K562 (cell line): Measurements from ENCODE around the gene HYAL3. TPM values are rescaled to one million over a fixed set of nuclear protein-coding genes. Genes with fewer than 3 reads are reported as not detected.
A peak's percentile ranks its signal among the peaks of the same experiment; 100 is the strongest.

ENCODE experiments used
- ATAC-seq: fragments of 200-7000 bp; cut with Tn5 transposase; 3 replicates; pipeline ENCODE4 v1.9.1; 2020; ENCODE audit warnings: moderate library complexity
- BruUV-seq: library from RNA; stranded (reverse); fragments of 400-500 nt; replicated peaks from 2 replicates; lab custom pipeline; 2021; lab: Mats Ljungman, UMichigan
- CTCF ChIA-PET: fragments of 300-600 bp; formaldehyde crosslinking; extraction: SDS; loops from one replicate; lab custom pipeline; 2021; ENCODE audit warnings: low intra/inter-chr PET ratio; lab: Yijun Ruan, JAX
- POLR2A ChIA-PET: fragments of 300-600, 350-650 bp; sonication (Branson Sonifier 250); formaldehyde crosslinking; extraction: SDS; loops from one replicate; lab custom pipeline; 2021; ENCODE audit warnings: antibody characterized with exemption, inconsistent platforms; lab: Yijun Ruan, JAX
- DNase-seq, 4 experiments: peaks; one replicate each; pipeline versions ENCODE4 v3.0.0 to v3.0.0-alpha.2; 2011 to 2018; ENCODE audit warnings: low spot score in 3 of 4, mixed read lengths in 3 of 4; ENCODE audit errors: extremely low read depth in 1 of 4
- FAIRE-seq: peaks from 2 replicates; lab custom pipeline; 2011; peaks lifted over from hg19 to GRCh38; lab: Jason Lieb, UNC
- H2AFZ ChIP-seq: 2 replicates; pipeline ENCODE4 v1.6.0; 2011; ENCODE audit warnings: low read depth, low read length, control low read depth, inconsistent platforms
- H3K27ac ChIP-seq: fragments of 200-600 bp; 3 replicates; pipeline ENCODE4 v1.8.0; 2011; ENCODE audit warnings: low read depth, mild to moderate bottlenecking, control low read depth, inconsistent platforms, low read length, moderate library complexity, mixed read lengths; ENCODE audit errors: extremely low read depth
- H3K27me3 ChIP-seq, 2 experiments: fragments of 300-600 bp in 1 of 2; 2 replicates in 1 of 2; 3 replicates in 1 of 2; pipeline versions ENCODE4 v1.6.0 to v1.8.0; 2011; ENCODE audit warnings: inconsistent platforms in 2 of 2, low read length in 2 of 2, mild to moderate bottlenecking in 1 of 2, mixed read lengths in 1 of 2, moderate library complexity in 1 of 2; ENCODE audit not compliant: control insufficient read depth in 2 of 2, insufficient read depth in 2 of 2
- H3K36me3 ChIP-seq: fragments of 300-600 bp; 3 replicates; pipeline ENCODE4 v1.8.0; 2011; ENCODE audit warnings: mild to moderate bottlenecking, low read length, inconsistent platforms; ENCODE audit not compliant: control insufficient read depth, insufficient read depth
- H3K4me1 ChIP-seq, 2 experiments: fragments of 200-600 bp in 1 of 2; replicated peaks in 1 of 2; 2 replicates in 1 of 2; 3 replicates in 1 of 2; pipeline versions ENCODE4 v1.5.1 to v1.8.0; 2011; ENCODE audit warnings: inconsistent platforms in 2 of 2, low read length in 2 of 2, mild to moderate bottlenecking in 1 of 2, mixed read lengths in 1 of 2, moderate library complexity in 1 of 2; ENCODE audit not compliant: control insufficient read depth in 2 of 2, insufficient read depth in 2 of 2
- H3K4me2 ChIP-seq: 2 replicates; pipeline ENCODE4 v1.6.1; 2011; ENCODE audit warnings: low read length, control low read depth, inconsistent platforms, mixed read lengths; ENCODE audit not compliant: insufficient read depth
- H3K4me3 ChIP-seq: fragments of 200-600 bp; sonication (generic), shearing (Covaris generic); 2 replicates; pipeline ENCODE4 v1.5.1; 2016; ENCODE audit warnings: control low read depth, inconsistent platforms
- H3K79me2 ChIP-seq: fragments of 200-600 bp; 3 replicates; pipeline ENCODE4 v1.8.0; 2011; ENCODE audit warnings: low read length, inconsistent platforms; ENCODE audit not compliant: control insufficient read depth, insufficient read depth
- H3K9ac ChIP-seq, 2 experiments: 2 replicates each; pipeline versions ENCODE4 v1.6.0 to v1.6.1; 2011; ENCODE audit warnings: low read depth in 2 of 2, low read length in 2 of 2, control low read depth in 1 of 2, inconsistent platforms in 1 of 2, mild to moderate bottlenecking in 1 of 2, mixed read lengths in 1 of 2; ENCODE audit not compliant: insufficient read depth in 1 of 2
- H3K9me1 ChIP-seq: one replicate; pipeline ENCODE4 v1.6.0; 2011; ENCODE audit warnings: inconsistent platforms, mild to moderate bottlenecking, low read length, moderate library complexity; ENCODE audit not compliant: control insufficient read depth, insufficient read depth
- H3K9me3 ChIP-seq: replicated peaks from 2 replicates; pipeline ENCODE4 v1.5.1; 2011; ENCODE audit warnings: low read depth, low read length, inconsistent platforms; ENCODE audit not compliant: control insufficient read depth, insufficient read depth
- H4K20me1 ChIP-seq: replicated peaks from 2 replicates; pipeline ENCODE4 v1.6.1; 2011; ENCODE audit warnings: low read length, inconsistent platforms, mixed read lengths; ENCODE audit not compliant: control insufficient read depth, insufficient read depth
- ARHGAP35 ChIP-seq: fragments of 450-650 bp; IDR thresholded peaks from 2 replicates; pipeline ENCODE4 v1.6.1; 2018; ENCODE audit not compliant: partially characterized antibody
- ATF3 ChIP-seq, 2 experiments: fragments of 450-650 bp in 1 of 2; sonication (generic) in 1 of 2; formaldehyde crosslinking in 1 of 2; IDR thresholded peaks in 1 of 2; conservative IDR thresholded peaks in 1 of 2; 2 replicates each; pipeline versions ENCODE4 v1.6.1 to v1.8.1; 2016 to 2023; ENCODE audit warnings: mild to moderate bottlenecking in 2 of 2, moderate library complexity in 2 of 2, inconsistent platforms in 1 of 2, missing genetic modification reagents in 1 of 2
- CEBPB ChIP-seq: fragments of 450-650 bp; IDR thresholded peaks from 2 replicates; pipeline ENCODE4 v1.6.1; 2016; ENCODE audit warnings: missing genetic modification characterization, missing compliant biosample characterization
- CTBP1 ChIP-seq: fragments of 450-650 bp; IDR thresholded peaks from 2 replicates; pipeline ENCODE4 v1.6.1; 2016; ENCODE audit warnings: borderline replicate concordance
- GMEB1 ChIP-seq: fragments of 250-450 bp; sonication (Bioruptor Pico); IDR thresholded peaks from 2 replicates; pipeline ENCODE4 v1.4.0; 2020; ENCODE audit warnings: mild to moderate bottlenecking
- HCFC1 ChIP-seq: IDR thresholded peaks from 2 replicates; pipeline ENCODE4 v1.6.1; 2012; ENCODE audit warnings: low read depth, low read length, improper control_type of control experiment
- MAFK ChIP-seq: IDR thresholded peaks from 2 replicates; pipeline ENCODE4 v1.6.1; 2011; ENCODE audit warnings: low read length, improper control_type of control experiment
- NRF1 ChIP-seq, 2 experiments: fragments of 450-650 bp; IDR thresholded peaks in 1 of 2; conservative IDR thresholded peaks in 1 of 2; 2 replicates each; pipeline ENCODE4 v1.6.1; 2014; ENCODE audit warnings: mild to moderate bottlenecking in 2 of 2
- XRCC4 ChIP-seq: IDR thresholded peaks from one replicate; pipeline ENCODE4 v1.6.1; 2011; ENCODE audit not compliant: insufficient read depth, insufficient read length; ENCODE audit errors: extremely low read depth
- ZNF197 ChIP-seq: fragments of 200-800 bp; sonication (Bioruptor generic); IDR thresholded peaks from 2 replicates; pipeline ENCODE4 v1.6.1; 2016; ENCODE audit warnings: low read depth, missing genetic modification characterization, missing compliant biosample characterization
- WGBS: fragments of 100-300 bp; shearing (Covaris generic); methylation state at CpG from one replicate; pipeline ENCODE4 v1.1.6; 2016; ENCODE audit warnings: low coverage, mixed read lengths; ENCODE audit not compliant: insufficient coverage; ENCODE audit errors: missing lambda C conversion rate; 5-methylcytosine and 5-hydroxymethylcytosine counted together
- in situ Hi-C: fragments of 300-500 bp; cut with MboI; formaldehyde crosslinking; loops from 4 replicates; pipeline ENCODE4 v1.15.0; 2018; ENCODE audit warnings: inconsistent platforms, mixed read lengths
- intact Hi-C: fragments of 100-400 bp; cut with micrococcal nuclease; formaldehyde crosslinking; loops from 2 replicates; pipeline ENCODE4 v1.14.2; 2022
- polyA plus RNA-seq, 8 experiments: library from polyadenylated mRNA; depleted of rRNA in 4 of 8; stranded (reverse) in 5 of 8; unstranded in 3 of 8; fragments of >200 nt; fragmentation: Nextera tagmentation in 2 of 8; fragmentation: Illumina TruSeq in 1 of 8; extraction: Ambion mirVana in 2 of 8; extraction: Trizol in 1 of 8; gene quantifications; 2 replicates each; pipeline versions ENCODE4 v1.2.1 to v1.2.3, GENCODE V29; 2011 to 2014; ENCODE audit warnings: inconsistent platforms in 1 of 8, missing spikeins in 1 of 8
- total RNA-seq, 7 experiments: library from RNA; depleted of rRNA in 6 of 7; stranded (reverse); fragments of >200 nt in 6 of 7; fragmentation: Illumina TruSeq in 2 of 7; extraction: Trizol in 2 of 7; gene quantifications; 2 replicates each; pipeline versions ENCODE4 v1.2.1 to v1.2.3, GENCODE V29; 2011 to 2021; ENCODE audit warnings: low replicate concordance in 1 of 7

The HYAL3 gene
- total and polyA plus RNA-seq, 9 of the 15 experiments (the other 6 are each of a cell fraction or from before 2014, with no cell fraction given): 0.38 to 9.1 (median 6.8) TPM

GRCh38 chr3:50249457-50249856 is 49.7 kb downstream of the HYAL3 start:
- CTCF ChIA-PET: no interaction called here
- peaks cover 4% of the 10 kb centered on the region; the same call in 1 of the 3 replicates for H3K36me3 ChIP-seq

GRCh38 chr3:50248387-50248786 is 50.8 kb downstream of the HYAL3 start:
- peak overlapping the region in 1 of 2 experiments; percentile 0; a peak in 1 of 4 replicates for H3K9ac ChIP-seq
- no peaks in the 10 kb centered on the region for H3K9me1 ChIP-seq
- TF ChIP-seq CEBPB (no peak), ATF3 (IDR thresholded peaks at IDR 0.05) (no peak), ATF3 (CRISPR knock-in tag; conservative IDR thresholded peaks at IDR 0.05) (no peak), HCFC1 (no peak), ZNF197 (CRISPR knock-in tag) (no peak), NRF1 (conservative IDR thresholded peaks at IDR 0.05 in 1 of 2, IDR thresholded peaks at IDR 0.05 in 1 of 2) (no peak), ARHGAP35 (no peak), GMEB1 (no peak), MAFK (no peak)
- ChIA-PET POLR2A (interaction anchor here (0.6 to 1.3 kb wide), 2 partner anchors 11 to 163 kb away, joined by 3 to 5 read pairs; no protein-coding TSS in a partner anchor), CTCF (no interaction called here)
- H3K4me2 ChIP-seq: no peak overlapping the region
- ATAC-seq: no peak
- intact Hi-C loops (no loop called here), in situ Hi-C loops (no loop called here)
- H3K9me3 ChIP-seq: no peaks in the 10 kb centered on the region
- peaks cover 21% of the 10 kb centered on the region for H3K79me2 ChIP-seq
- WGBS: 30% methylated on average over 2 of the region's 3 CpGs
- H3K27me3 ChIP-seq: no peaks in the 10 kb centered on the region
- H3K36me3 ChIP-seq: peaks cover 6% of the 10 kb centered on the region; the same call in 1 of the 3 replicates
- H2AFZ ChIP-seq: no peak overlapping the region
- no TSS peak for BruUV-seq
- no peak overlapping the region for H3K27ac ChIP-seq
- no peak for FAIRE-seq
- no peaks in the 10 kb centered on the region for H4K20me1 ChIP-seq
- H3K4me1 ChIP-seq: peaks cover 22 to 37% of the 10 kb centered on the region in 2 experiments
- no peak for DNase-seq
- no peak overlapping the region for H3K4me3 ChIP-seq

More at GRCh38 chr3:50249457-50249856, 49.7 kb downstream of the HYAL3 start:
- no peak for ATAC-seq
- Histone ChIP-seq H3K9me3 (no peaks in the 10 kb centered on the region), H3K4me3 (no peak overlapping the region), H2AFZ (no peak overlapping the region), H3K27me3 (no peaks in the 10 kb centered on the region), H3K9ac (peak overlapping the region in 1 of 2 experiments; percentile 20; a peak in 1 of 4 replicates), H3K4me2 (no peak overlapping the region), H3K79me2 (peaks cover 21% of the 10 kb centered on the region), H4K20me1 (no peaks in the 10 kb centered on the region), H3K9me1 (no peaks in the 10 kb centered on the region), H3K4me1 (peaks cover 21 to 34% of the 10 kb centered on the region in 2 experiments), H3K27ac (no peak overlapping the region)
- in situ Hi-C loops: no loop called here
- no peak for TF ChIP-seq XRCC4
- no peak for TF ChIP-seq CTBP1
- intact Hi-C loops: no loop called here
- no peak for DNase-seq
- no peak for FAIRE-seq
- WGBS: 85% methylated on average over 4 of the region's 5 CpGs
- BruUV-seq: no TSS peak
- POLR2A ChIA-PET: interaction anchor here (1.3 kb wide), 1 partner anchor 14 kb away, joined by 4 read pairs; the partner anchor contains the start of gene GNAI2
